OCI-LY7 (cell line): ENCODE data around the gene ORMDL1. TPM values are rescaled to one million over a fixed set of nuclear protein-coding genes. Genes with fewer than 3 reads are reported as not detected.

Experiments
- BruUV-seq: library from RNA; stranded (reverse); fragments of 400-500 nt; replicated peaks from 2 replicates; lab custom pipeline; 2021; lab: Mats Ljungman, UMichigan
- CTCF ChIA-PET: fragments of 300-600 bp; sonication (Branson Sonifier 250); formaldehyde crosslinking; loops from one replicate; lab custom pipeline; 2022; ENCODE audit warnings: antibody characterized with exemption; ENCODE audit not compliant: unreplicated experiment; lab: Charles Lee
- POLR2A ChIA-PET: fragments of 300-600 bp; sonication (Branson Sonifier 250); formaldehyde crosslinking; loops from one replicate; lab custom pipeline; 2022; ENCODE audit warnings: antibody characterized with exemption; lab: Charles Lee
- DNase-seq: peaks from one replicate; pipeline ENCODE4 v3.0.0-alpha.2; 2015; ENCODE audit warnings: low spot score
- H2AFZ ChIP-seq: fragments of 200-600 bp; sonication (generic), shearing (Covaris generic); 2 replicates; pipeline ENCODE4 v1.6.1; 2014; ENCODE audit warnings: mild to moderate bottlenecking, antibody characterized with exemption, low read length, moderate library complexity
- H3K27ac ChIP-seq: fragments of 200-600 bp; sonication (generic); 2 replicates; pipeline ENCODE4 v1.5.1; 2014; ENCODE audit warnings: mixed run types, low read depth, mild to moderate bottlenecking, moderate library complexity, low read length, inconsistent platforms; ENCODE audit not compliant: poor library complexity, severe bottlenecking
- H3K36me3 ChIP-seq: fragments of 200-600 bp; sonication (generic); 2 replicates; pipeline ENCODE4 v1.6.1; 2014; ENCODE audit warnings: mild to moderate bottlenecking, antibody characterized with exemption, low read length, moderate library complexity, mixed read lengths; ENCODE audit not compliant: insufficient read depth
- H3K4me1 ChIP-seq: fragments of 200-600 bp; sonication (generic); 2 replicates; pipeline ENCODE4 v1.5.1; 2014; ENCODE audit warnings: mild to moderate bottlenecking, low read length; ENCODE audit not compliant: insufficient read depth, poor library complexity, severe bottlenecking
- H3K4me2 ChIP-seq: fragments of 200-600 bp; sonication (generic); 2 replicates; pipeline ENCODE4 v1.6.1; 2014; ENCODE audit warnings: mild to moderate bottlenecking, low read length
- H3K4me3 ChIP-seq: fragments of 200-600 bp; sonication (generic); 2 replicates; pipeline ENCODE4 v1.5.1; 2014; ENCODE audit warnings: mild to moderate bottlenecking, low read depth, low read length; ENCODE audit not compliant: poor library complexity, severe bottlenecking
- H3K79me2 ChIP-seq: fragments of 200-600 bp; sonication (generic); 2 replicates; pipeline ENCODE4 v1.6.1; 2016; ENCODE audit warnings: low read depth, mild to moderate bottlenecking, low read length, moderate library complexity, mixed read lengths; ENCODE audit not compliant: insufficient read depth
- H3K9me2 ChIP-seq: fragments of 200-600 bp; sonication (generic); 2 replicates; pipeline ENCODE4 v1.6.1; 2016; ENCODE audit warnings: mild to moderate bottlenecking, low read length, mixed read lengths; ENCODE audit not compliant: insufficient read depth
- H3K9me3 ChIP-seq: fragments of 200-600 bp; sonication (generic); 2 replicates; pipeline ENCODE4 v1.6.1; 2014; ENCODE audit warnings: mild to moderate bottlenecking, mixed run types, low read length, mixed read lengths
- H4K20me1 ChIP-seq: fragments of 200-600 bp; sonication (generic); 2 replicates; pipeline ENCODE4 v1.6.1; 2014; ENCODE audit warnings: mild to moderate bottlenecking, antibody characterized with exemption, low read length, moderate library complexity, mixed read lengths; ENCODE audit not compliant: insufficient read depth
- EZH2phosphoT487 ChIP-seq: fragments of 200-600 bp; sonication (generic); IDR thresholded peaks from 2 replicates; pipeline ENCODE4 v1.6.1; 2018; ENCODE audit warnings: low read depth, borderline replicate concordance, mild to moderate bottlenecking, mixed run types, antibody characterized with exemption, low read length, moderate library complexity, mixed read lengths
- intact Hi-C: fragments of 100-400 bp; cut with micrococcal nuclease; formaldehyde crosslinking; loops from one replicate; pipeline ENCODE4 v1.10.0; 2022; ENCODE audit not compliant: unreplicated experiment
- total RNA-seq, 2 experiments: library from RNA; depleted of rRNA in 1 of 2; stranded (reverse); fragments of >200 nt in 1 of 2; shearing (Covaris generic) in 1 of 2; gene quantifications; 2 replicates each; pipeline ENCODE4 v1.2.3, GENCODE V29; 2014 to 2022
- TF ChIP-seq, protein P1 (sequence below): fragments of 200-600 bp; sonication (generic); conservative IDR thresholded peaks from 2 replicates; pipeline ENCODE4 v1.5.1; 2014; ENCODE audit warnings: mild to moderate bottlenecking, antibody characterized with exemption, low read length, moderate library complexity, mixed read lengths

ORMDL1 gene
- total RNA-seq, 2 experiments from 2014 or later = 59.3 to 65.7 TPM

DNA sequence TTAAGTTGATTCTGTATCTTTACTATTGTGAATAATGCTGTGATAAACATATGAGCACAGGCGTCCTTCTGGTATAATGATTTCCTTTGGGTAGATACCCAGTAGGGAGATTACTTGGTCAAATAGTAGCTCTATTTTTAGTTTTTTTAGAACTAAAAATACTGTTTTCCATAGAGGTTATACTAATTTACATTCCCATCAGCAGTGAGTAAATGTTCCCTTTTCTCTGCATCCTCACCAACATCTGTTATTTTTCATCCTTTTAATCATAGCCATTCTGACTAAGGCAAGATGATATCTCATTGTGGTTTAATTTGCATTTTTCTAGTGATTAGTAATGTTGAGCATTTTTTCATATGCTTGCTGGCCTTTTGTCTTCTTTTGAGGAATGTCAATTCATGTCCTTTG lies 35.2 kb upstream of the ORMDL1 start:
- no peaks in the 10 kb centered on the region for H3K4me1 ChIP-seq
- H3K9me3 ChIP-seq = no peaks in the 10 kb centered on the region
- H3K4me3 ChIP-seq = no peak overlapping the region
- no peaks in the 10 kb centered on the region for H3K9me2 ChIP-seq
- H3K36me3 ChIP-seq = peaks cover 56% of the 10 kb centered on the region
- ChIA-PET CTCF (no interaction called here), POLR2A (interaction anchor here (0.6 to 1.5 kb wide), 5 partner anchors 10 to 39 kb away, joined by 3 to 4 read pairs (median 3); no protein-coding TSS in a partner anchor)
- BruUV-seq = no TSS peak
- no peak for TF ChIP-seq EZH2phosphoT487
- TF ChIP-seq, protein P1, sequence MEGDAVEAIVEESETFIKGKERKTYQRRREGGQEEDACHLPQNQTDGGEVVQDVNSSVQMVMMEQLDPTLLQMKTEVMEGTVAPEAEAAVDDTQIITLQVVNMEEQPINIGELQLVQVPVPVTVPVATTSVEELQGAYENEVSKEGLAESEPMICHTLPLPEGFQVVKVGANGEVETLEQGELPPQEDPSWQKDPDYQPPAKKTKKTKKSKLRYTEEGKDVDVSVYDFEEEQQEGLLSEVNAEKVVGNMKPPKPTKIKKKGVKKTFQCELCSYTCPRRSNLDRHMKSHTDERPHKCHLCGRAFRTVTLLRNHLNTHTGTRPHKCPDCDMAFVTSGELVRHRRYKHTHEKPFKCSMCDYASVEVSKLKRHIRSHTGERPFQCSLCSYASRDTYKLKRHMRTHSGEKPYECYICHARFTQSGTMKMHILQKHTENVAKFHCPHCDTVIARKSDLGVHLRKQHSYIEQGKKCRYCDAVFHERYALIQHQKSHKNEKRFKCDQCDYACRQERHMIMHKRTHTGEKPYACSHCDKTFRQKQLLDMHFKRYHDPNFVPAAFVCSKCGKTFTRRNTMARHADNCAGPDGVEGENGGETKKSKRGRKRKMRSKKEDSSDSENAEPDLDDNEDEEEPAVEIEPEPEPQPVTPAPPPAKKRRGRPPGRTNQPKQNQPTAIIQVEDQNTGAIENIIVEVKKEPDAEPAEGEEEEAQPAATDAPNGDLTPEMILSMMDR = no peak
- intact Hi-C loops = no loop called here
- H3K79me2 ChIP-seq = peaks cover 5% of the 10 kb centered on the region
- no peak overlapping the region for H3K4me2 ChIP-seq
- DNase-seq = no peak
- H2AFZ ChIP-seq = no peak overlapping the region
- H3K27ac ChIP-seq = no peak overlapping the region
- H4K20me1 ChIP-seq = no peaks in the 10 kb centered on the region

DNA sequence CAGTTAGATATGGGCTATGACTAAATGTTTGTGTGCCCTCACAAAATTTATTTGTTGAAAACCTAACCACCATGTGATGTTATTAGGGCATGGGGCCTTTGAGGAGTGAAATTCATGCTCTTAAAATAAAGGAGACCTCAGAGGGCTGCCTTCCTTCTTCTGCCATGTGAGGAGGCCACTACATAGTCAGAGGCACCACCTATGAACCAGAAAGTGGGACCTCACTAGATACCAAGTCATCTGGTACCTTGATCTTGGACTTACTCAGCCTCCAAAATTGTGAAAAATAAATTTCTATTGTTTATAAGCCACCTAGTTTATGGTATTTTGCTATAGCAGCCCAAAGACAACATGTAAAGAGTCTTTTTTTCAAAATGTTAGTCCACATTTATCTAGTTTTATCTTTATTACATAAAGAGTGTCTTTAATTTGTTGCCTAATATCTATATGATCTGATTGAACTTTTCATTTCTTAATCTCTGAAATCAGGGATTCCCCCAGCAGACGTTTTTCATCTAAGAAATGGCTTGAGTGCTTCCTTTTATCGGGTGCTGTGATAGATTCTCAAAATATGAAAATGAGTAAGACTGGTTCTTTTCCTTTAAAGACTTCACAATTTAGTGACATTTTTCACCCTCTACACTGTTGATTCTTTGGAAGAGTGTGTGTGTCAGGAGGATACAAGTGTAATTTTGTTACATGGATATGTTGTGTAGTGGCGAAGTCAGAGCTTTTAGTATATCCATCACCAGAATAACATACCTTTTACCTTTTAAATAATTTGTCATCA lies 34.3 kb upstream of the ORMDL1 start:
- no peak overlapping the region for H3K4me3 ChIP-seq
- no peak overlapping the region for H3K27ac ChIP-seq
- H3K79me2 ChIP-seq = no peaks in the 10 kb centered on the region
- ChIA-PET POLR2A (interaction anchor here (0.6 to 1.3 kb wide), 3 partner anchors 10 to 40 kb away, joined by 3 to 4 read pairs (median 3); no protein-coding TSS in a partner anchor), CTCF (no interaction called here)
- no peaks in the 10 kb centered on the region for H4K20me1 ChIP-seq
- intact Hi-C loops = no loop called here
- H3K9me2 ChIP-seq = no peaks in the 10 kb centered on the region
- no peaks in the 10 kb centered on the region for H3K4me1 ChIP-seq
- H3K36me3 ChIP-seq = peaks cover 65% of the 10 kb centered on the region
- TF ChIP-seq, protein P1 = no peak
- no peak for TF ChIP-seq EZH2phosphoT487
- no peak overlapping the region for H2AFZ ChIP-seq
- no peak overlapping the region for H3K4me2 ChIP-seq
- no peak for DNase-seq
- no TSS peak for BruUV-seq
- no peaks in the 10 kb centered on the region for H3K9me3 ChIP-seq

DNA sequence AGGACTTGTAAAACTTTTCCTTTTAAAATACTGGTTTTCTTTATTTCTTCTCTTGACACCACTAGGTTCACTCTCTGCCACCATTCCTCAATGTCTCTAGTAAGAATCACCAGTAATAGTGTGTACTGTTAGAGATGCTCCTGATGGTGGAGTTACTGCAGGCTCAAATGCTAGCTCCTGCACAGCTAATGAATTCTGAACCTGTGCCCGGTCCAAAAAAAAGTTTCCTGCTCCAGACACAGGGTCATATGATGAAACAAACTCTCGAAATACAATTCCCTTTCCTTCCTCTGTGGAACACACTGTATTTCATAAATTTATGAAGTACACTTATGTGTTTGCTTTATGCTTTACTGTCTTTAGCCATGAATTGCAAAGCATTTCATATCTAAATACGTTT lies 19.3 kb upstream of the ORMDL1 start:
- Histone ChIP-seq H4K20me1 (0 out of 2 replicates have a peak, but pooled peaks cover 7% of the 10 kb centered on the region), H3K4me2 (no peak overlapping the region), H3K4me1 (peaks cover 4% of the 10 kb centered on the region), H3K9me2 (no peaks in the 10 kb centered on the region), H3K79me2 (0 out of 2 replicates have a peak, but pooled peaks cover 12% of the 10 kb centered on the region), H3K36me3 (peaks cover 91% of the 10 kb centered on the region), H2AFZ (no peak overlapping the region), H3K9me3 (no peaks in the 10 kb centered on the region), H3K27ac (no peak overlapping the region), H3K4me3 (no peak overlapping the region)
- ChIA-PET CTCF (no interaction called here), POLR2A (no interaction called here)
- DNase-seq = no peak
- BruUV-seq = no TSS peak
- TF ChIP-seq EZH2phosphoT487 = no peak
- TF ChIP-seq, protein P1 = no peak
- intact Hi-C loops = no loop called here
